RWPE2 (cell line): ENCODE results near the gene LIMS2.

Source experiments
- ATAC-seq: fragments of 200-7000 bp; cut with Tn5 transposase; 3 replicates; pipeline ENCODE4 v1.9.1; 2021; ENCODE audit warnings: low read depth
- DNase-seq: peaks from one replicate; pipeline ENCODE4 v3.0.0-alpha.2; 2020; ENCODE audit warnings: low spot score
- H3K27ac ChIP-seq: fragments of 450-650 bp; 2 replicates; pipeline ENCODE4 v1.5.1; 2017; ENCODE audit warnings: mild to moderate bottlenecking; ENCODE audit not compliant: poor library complexity, severe bottlenecking
- H3K27me3 ChIP-seq: fragments of 250-450 bp; sonication (Bioruptor Pico); 2 replicates; pipeline ENCODE4 v1.5.1; 2021; ENCODE audit warnings: mild to moderate bottlenecking, moderate library complexity; ENCODE audit not compliant: insufficient read depth, poor library complexity, severe bottlenecking
- H3K36me3 ChIP-seq: fragments of 250-450 bp; sonication (Bioruptor Pico); 2 replicates; pipeline ENCODE4 v1.5.1; 2020; ENCODE audit warnings: low read depth, mild to moderate bottlenecking, moderate library complexity
- H3K4me1 ChIP-seq: fragments of 250-450 bp; sonication (Bioruptor Pico); 2 replicates; pipeline ENCODE4 v1.5.1; 2021; ENCODE audit warnings: mild to moderate bottlenecking, moderate library complexity; ENCODE audit not compliant: insufficient read depth, poor library complexity, severe bottlenecking
- H3K4me3 ChIP-seq: fragments of 250-450 bp; sonication (Bioruptor Pico); 2 replicates; pipeline ENCODE4 v1.5.1; 2021; ENCODE audit warnings: mild to moderate bottlenecking, moderate library complexity; ENCODE audit not compliant: severe bottlenecking
- H3K9me3 ChIP-seq: fragments of 250-450 bp; sonication (Bioruptor Pico); 2 replicates; pipeline ENCODE4 v1.5.1; 2021; ENCODE audit warnings: mild to moderate bottlenecking, moderate library complexity; ENCODE audit not compliant: severe bottlenecking
- TF ChIP-seq, protein P1 (sequence below): fragments of 450-650 bp; IDR thresholded peaks from one replicate; pipeline ENCODE4 v1.5.1; 2017; ENCODE audit warnings: mild to moderate bottlenecking, moderate library complexity; ENCODE audit not compliant: poor library complexity, severe bottlenecking

Gene LIMS2

DNA sequence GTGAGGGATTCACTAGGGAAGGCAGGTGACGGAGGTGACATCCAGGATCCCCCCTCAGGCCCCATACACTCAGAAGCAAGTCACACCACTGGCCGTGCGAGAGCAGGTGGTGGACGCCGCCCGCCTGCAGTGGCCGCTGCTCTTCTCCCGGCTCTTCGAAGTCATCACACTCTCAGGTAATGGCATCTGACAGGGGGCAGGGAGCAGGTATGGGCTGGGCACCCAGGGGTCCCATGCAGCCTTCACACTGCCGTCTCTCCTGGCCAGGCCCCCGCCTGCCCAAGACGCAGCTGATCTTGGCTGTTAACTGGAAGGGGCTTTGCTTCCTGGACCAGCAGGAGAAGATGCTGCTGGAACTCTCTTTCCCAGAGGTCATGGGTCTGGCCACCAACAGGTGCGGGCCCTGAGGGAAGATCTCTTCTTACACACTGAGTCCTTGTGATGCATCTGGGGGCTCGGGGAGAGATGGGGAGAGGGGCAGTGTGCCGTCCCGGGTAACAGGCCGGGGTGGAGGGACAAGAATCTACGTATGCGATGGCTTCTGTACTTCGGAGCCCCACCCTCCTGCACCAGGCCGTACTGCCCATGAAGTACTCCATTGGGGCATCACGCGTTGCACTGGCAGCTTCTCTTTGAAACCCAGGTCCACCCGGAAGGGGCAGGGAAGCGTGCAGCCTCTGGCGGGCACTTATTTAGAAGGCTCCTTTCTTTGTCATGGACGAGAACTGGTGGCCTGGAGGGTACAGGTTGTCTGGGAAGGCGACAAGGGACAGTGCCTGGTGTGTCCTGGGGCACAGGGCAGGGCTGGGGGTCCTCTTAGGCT lies 48.2 kb downstream of the LIMS2 start:
- Histone ChIP-seq H3K27ac (no peak overlapping the region), H3K4me3 (no peak overlapping the region), H3K4me1 (peaks cover 6% of the 10 kb centered on the region), H3K36me3 (no peaks in the 10 kb centered on the region), H3K27me3 (no peaks in the 10 kb centered on the region), H3K9me3 (no peaks in the 10 kb centered on the region)
- TF ChIP-seq, protein P1, sequence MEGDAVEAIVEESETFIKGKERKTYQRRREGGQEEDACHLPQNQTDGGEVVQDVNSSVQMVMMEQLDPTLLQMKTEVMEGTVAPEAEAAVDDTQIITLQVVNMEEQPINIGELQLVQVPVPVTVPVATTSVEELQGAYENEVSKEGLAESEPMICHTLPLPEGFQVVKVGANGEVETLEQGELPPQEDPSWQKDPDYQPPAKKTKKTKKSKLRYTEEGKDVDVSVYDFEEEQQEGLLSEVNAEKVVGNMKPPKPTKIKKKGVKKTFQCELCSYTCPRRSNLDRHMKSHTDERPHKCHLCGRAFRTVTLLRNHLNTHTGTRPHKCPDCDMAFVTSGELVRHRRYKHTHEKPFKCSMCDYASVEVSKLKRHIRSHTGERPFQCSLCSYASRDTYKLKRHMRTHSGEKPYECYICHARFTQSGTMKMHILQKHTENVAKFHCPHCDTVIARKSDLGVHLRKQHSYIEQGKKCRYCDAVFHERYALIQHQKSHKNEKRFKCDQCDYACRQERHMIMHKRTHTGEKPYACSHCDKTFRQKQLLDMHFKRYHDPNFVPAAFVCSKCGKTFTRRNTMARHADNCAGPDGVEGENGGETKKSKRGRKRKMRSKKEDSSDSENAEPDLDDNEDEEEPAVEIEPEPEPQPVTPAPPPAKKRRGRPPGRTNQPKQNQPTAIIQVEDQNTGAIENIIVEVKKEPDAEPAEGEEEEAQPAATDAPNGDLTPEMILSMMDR, result no peak
- no peak for DNase-seq
- ATAC-seq, result no peak

DNA sequence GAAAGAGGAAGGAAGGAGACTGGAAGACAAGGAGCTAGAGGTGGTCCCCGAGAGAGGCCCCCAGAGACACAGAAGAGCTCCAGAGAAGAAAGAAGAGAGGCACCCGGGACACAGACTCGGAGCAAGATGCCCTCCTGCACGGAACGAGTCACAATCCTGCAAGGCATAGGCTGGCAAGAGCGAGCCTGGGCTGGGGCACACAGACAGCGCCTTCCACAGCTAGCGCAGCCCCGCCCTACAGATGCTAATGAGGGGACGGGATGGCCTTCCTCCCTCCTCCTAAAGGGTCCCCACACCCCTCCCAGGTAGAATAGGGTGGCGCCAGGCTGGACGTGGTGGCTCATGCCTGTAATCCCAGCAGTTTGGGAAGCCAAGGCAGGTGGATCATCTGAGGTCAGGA lies 49.2 kb downstream of the LIMS2 start:
- no peak overlapping the region for H3K4me3 ChIP-seq
- no peaks in the 10 kb centered on the region for H3K27me3 ChIP-seq
- no peaks in the 10 kb centered on the region for H3K36me3 ChIP-seq
- no peak overlapping the region for H3K27ac ChIP-seq
- H3K4me1 ChIP-seq, result peaks cover 6% of the 10 kb centered on the region
- no peak for ATAC-seq
- H3K9me3 ChIP-seq, result no peaks in the 10 kb centered on the region
- TF ChIP-seq, protein P1, result no peak
- DNase-seq, result no peak

DNA sequence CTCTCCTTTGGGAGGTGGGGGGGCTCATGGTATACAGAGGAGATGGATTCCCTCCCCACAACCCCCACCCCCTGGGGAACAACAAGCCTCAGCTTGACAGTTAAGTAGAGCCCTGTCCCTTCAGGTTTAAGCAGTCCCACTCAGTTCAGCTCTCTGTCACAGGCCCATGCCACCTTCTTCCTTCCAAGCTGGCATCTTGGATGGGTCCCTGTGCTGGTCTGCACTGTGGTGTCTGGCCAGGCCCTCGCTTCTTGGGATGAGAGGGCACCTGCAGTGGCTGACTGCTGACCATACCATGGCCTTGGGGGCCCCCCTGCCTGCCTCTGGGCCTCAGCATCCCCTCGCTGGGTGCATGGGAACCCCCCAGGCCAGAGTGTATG lies 49.8 kb downstream of the LIMS2 start:
- Histone ChIP-seq H3K27ac (no peak overlapping the region), H3K9me3 (no peaks in the 10 kb centered on the region), H3K27me3 (no peaks in the 10 kb centered on the region), H3K36me3 (no peaks in the 10 kb centered on the region), H3K4me3 (no peak overlapping the region), H3K4me1 (peaks cover 6% of the 10 kb centered on the region)
- peak; percentile 29 for DNase-seq
- ATAC-seq, result no peak
- TF ChIP-seq, protein P1, result no peak

DNA sequence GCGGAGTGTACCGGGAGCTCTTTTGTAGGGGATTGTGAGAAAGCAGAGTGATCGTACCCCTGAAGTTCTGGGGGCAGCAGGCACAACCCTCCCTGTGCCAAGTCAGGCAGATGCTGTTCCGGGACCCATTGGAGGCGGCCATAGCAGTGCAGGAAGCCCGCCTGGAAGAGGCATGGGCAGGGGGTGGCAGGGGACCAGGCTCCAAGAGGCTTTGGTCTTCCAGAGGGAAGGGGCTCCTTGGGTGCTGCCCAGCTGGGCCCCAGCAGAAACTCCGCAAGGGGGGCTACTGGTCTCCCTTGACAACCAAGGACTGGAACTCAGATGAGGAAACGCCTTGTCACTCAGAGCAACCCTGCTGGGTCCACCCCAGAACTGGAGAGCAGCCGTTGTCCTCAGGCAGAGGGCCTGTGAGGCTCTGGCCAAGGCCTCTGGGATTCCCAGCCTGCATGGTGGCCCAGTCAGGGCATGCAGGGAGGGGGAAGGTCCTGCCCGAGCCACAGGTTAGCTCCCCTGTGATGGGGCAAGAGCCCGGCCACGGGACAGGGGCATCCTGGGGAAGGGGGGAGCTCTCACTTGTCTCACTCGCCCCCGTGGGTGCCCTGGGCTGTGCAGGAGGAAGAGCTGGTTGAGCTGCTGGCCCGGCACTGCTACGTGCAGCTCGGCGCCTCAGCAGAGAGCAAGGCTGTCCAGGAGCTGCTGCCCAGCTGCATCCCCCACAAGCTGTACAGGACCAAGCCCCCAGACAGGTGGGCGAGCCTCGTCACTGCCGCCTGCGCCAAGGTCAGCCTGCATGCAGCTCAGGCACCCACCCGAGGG lies 50.4 kb downstream of the LIMS2 start:
- DNase-seq (peak; percentile 54), ATAC-seq (no peak)
- Histone ChIP-seq H3K4me1 (peaks cover 6% of the 10 kb centered on the region), H3K27ac (no peak overlapping the region), H3K9me3 (no peaks in the 10 kb centered on the region), H3K36me3 (no peaks in the 10 kb centered on the region), H3K27me3 (no peaks in the 10 kb centered on the region), H3K4me3 (no peak overlapping the region)
- TF ChIP-seq, protein P1, result no peak
